Measurements from ENCODE around the gene ZNF385C. TPM values are rescaled to one million over a fixed set of nuclear protein-coding genes. Genes with fewer than 3 reads are reported as not detected.

Gene ZNF385C
- polyA plus RNA-seq, 1 donor (not counting 4 experiments of a cell fraction or from before 2014, with no cell fraction given) = 0.09 TPM

- FAIRE-seq = no peak
- dilution Hi-C loops (cut with MboI; ENCODE audit: extremely low pct_ligation_motif_present, low sequenced_read_pairs) = no loop called here
- peaks cover 22% of the 10 kb centered on the region for H3K27me3 ChIP-seq (ENCODE audit: control insufficient read depth, extremely low read depth, insufficient read depth, low read length)
- no peak overlapping the region for H3K9ac ChIP-seq (ENCODE audit: control insufficient read depth, extremely low read depth, insufficient read depth, low read length)
- H3K4me2 ChIP-seq (ENCODE audit: control insufficient read depth, extremely low read depth, insufficient read depth, low read depth, low read length) = no peak overlapping the region
- no peak overlapping the region for H3K27ac ChIP-seq (ENCODE audit: control insufficient read depth, insufficient read depth, low read length)
- H3K9me1 ChIP-seq (ENCODE audit: control insufficient read depth, extremely low read depth, insufficient read depth, low read length) = no peaks in the 10 kb centered on the region
- no peaks in the 10 kb centered on the region for H3K79me2 ChIP-seq (ENCODE audit: control insufficient read depth, insufficient read depth, low read length)
- no peak for TF ChIP-seq EZH2 (IDR thresholded peaks at IDR 0.05; ENCODE audit: low read length)
- TF ChIP-seq CTCF (optimal IDR thresholded peaks at IDR 0.05 in 1 of 3, IDR thresholded peaks at IDR 0.05 in 1 of 3, conservative IDR thresholded peaks at IDR 0.05 in 1 of 3; ENCODE audit: extremely low read depth in 1 of 3, insufficient read depth in 2 of 3, low read length in 3 of 3) = peak; percentile 86 to 91 (median 91)
- H3K36me3 ChIP-seq (ENCODE audit: control insufficient read depth in 2 of 2, extremely low read depth in 1 of 2, insufficient read depth in 2 of 2, low read length in 2 of 2) = peaks cover 0 to 6% of the 10 kb centered on the region in 2 experiments
- no peak for DNase-seq (ENCODE audit: low read depth, low spot score)
- peaks cover 5% of the 10 kb centered on the region for H3K4me1 ChIP-seq (ENCODE audit: control insufficient read depth, extremely low read depth, insufficient read depth, low read length)
- no peak overlapping the region for H2AFZ ChIP-seq (ENCODE audit: control insufficient read depth, low read length)
- no peak overlapping the region for H3K4me3 ChIP-seq (ENCODE audit: control insufficient read depth in 2 of 3, extremely low read depth in 1 of 3, insufficient read depth in 2 of 3, low read depth in 1 of 3, low read length in 3 of 3)
- H3K9me3 ChIP-seq (ENCODE audit: control insufficient read depth, low read depth, low read length) = no peaks in the 10 kb centered on the region
- no peaks in the 10 kb centered on the region for H4K20me1 ChIP-seq (ENCODE audit: control insufficient read depth, extremely low read depth, insufficient read depth, low read length)
Measured at GRCh38 chr17:42101513-42102292, 3.4 kb upstream of the ZNF385C start.

GRCh38 chr17:42098730-42099399 lies 592 bp upstream of the ZNF385C start:
- H3K4me1 ChIP-seq (ENCODE audit: control insufficient read depth, extremely low read depth, insufficient read depth, low read length) = peaks cover 5% of the 10 kb centered on the region
- no peak for DNase-seq (ENCODE audit: low read depth, low spot score)
- TF ChIP-seq CTCF (optimal IDR thresholded peaks at IDR 0.05 in 1 of 3, IDR thresholded peaks at IDR 0.05 in 1 of 3, conservative IDR thresholded peaks at IDR 0.05 in 1 of 3; ENCODE audit: extremely low read depth in 1 of 3, insufficient read depth in 2 of 3, low read length in 3 of 3) = no peak
- no peak for TF ChIP-seq EZH2 (IDR thresholded peaks at IDR 0.05; ENCODE audit: low read length)
- peaks cover 31% of the 10 kb centered on the region for H3K27me3 ChIP-seq (ENCODE audit: control insufficient read depth, extremely low read depth, insufficient read depth, low read length)
- H3K9me3 ChIP-seq (ENCODE audit: control insufficient read depth, low read depth, low read length) = no peaks in the 10 kb centered on the region
- no peak overlapping the region for H3K4me3 ChIP-seq (ENCODE audit: control insufficient read depth in 2 of 3, extremely low read depth in 1 of 3, insufficient read depth in 2 of 3, low read depth in 1 of 3, low read length in 3 of 3)
- no peak overlapping the region for H3K9ac ChIP-seq (ENCODE audit: control insufficient read depth, extremely low read depth, insufficient read depth, low read length)
- FAIRE-seq = no peak
- peaks cover 0 to 2% of the 10 kb centered on the region in 2 experiments for H3K36me3 ChIP-seq (ENCODE audit: control insufficient read depth in 2 of 2, extremely low read depth in 1 of 2, insufficient read depth in 2 of 2, low read length in 2 of 2)
- H3K79me2 ChIP-seq (ENCODE audit: control insufficient read depth, insufficient read depth, low read length) = no peaks in the 10 kb centered on the region
- H4K20me1 ChIP-seq (ENCODE audit: control insufficient read depth, extremely low read depth, insufficient read depth, low read length) = no peaks in the 10 kb centered on the region
- no peaks in the 10 kb centered on the region for H3K9me1 ChIP-seq (ENCODE audit: control insufficient read depth, extremely low read depth, insufficient read depth, low read length)
- dilution Hi-C loops (cut with MboI; ENCODE audit: extremely low pct_ligation_motif_present, low sequenced_read_pairs) = no loop called here
- H3K4me2 ChIP-seq (ENCODE audit: control insufficient read depth, extremely low read depth, insufficient read depth, low read depth, low read length) = no peak overlapping the region
- no peak overlapping the region for H3K27ac ChIP-seq (ENCODE audit: control insufficient read depth, insufficient read depth, low read length)
- H2AFZ ChIP-seq (ENCODE audit: control insufficient read depth, low read length) = no peak overlapping the region
